K562 (cell line): Measurements from ENCODE around the gene AK2. TPM values are rescaled to one million over a fixed set of nuclear protein-coding genes. Genes with fewer than 3 reads are reported as not detected.

Experiments used
- AFF4 ChIP-seq: sonication (generic); formaldehyde crosslinking; IDR thresholded peaks from 2 replicates; pipeline ENCODE4 v1.8.0; 2023; ENCODE audit warnings: mild to moderate bottlenecking, missing genetic modification reagents
- DIDO1 ChIP-seq: fragments of 450-650 bp; IDR thresholded peaks from 2 replicates; pipeline ENCODE4 v1.6.1; 2016; ENCODE audit warnings: low read depth, missing biosample characterization, missing genetic modification characterization
- EGR1 ChIP-seq: fragments of 450-650 bp; conservative IDR thresholded peaks from 2 replicates; pipeline ENCODE4 v1.6.1; 2017; ENCODE audit warnings: mild to moderate bottlenecking
- HEY1 ChIP-seq: fragments of 250-450 bp; sonication (Bioruptor Pico); IDR thresholded peaks from 2 replicates; pipeline ENCODE4 v1.5.0; 2020; ENCODE audit warnings: mild to moderate bottlenecking, moderate library complexity, borderline replicate concordance
- HMG20A ChIP-seq: fragments of 450-650 bp; formaldehyde crosslinking; conservative IDR thresholded peaks from 2 replicates; pipeline ENCODE4 v1.4.0; 2020; ENCODE audit warnings: mild to moderate bottlenecking, mixed read lengths
- HNRNPK ChIP-seq: fragments of 200-400 bp; formaldehyde crosslinking; IDR thresholded peaks from one replicate; pipeline ENCODE4 v1.6.1; 2018; ENCODE audit warnings: mild to moderate bottlenecking, low read depth, low read length; ENCODE audit not compliant: poor library complexity, severe bottlenecking
- LARP7 ChIP-seq: fragments of 450-650 bp; IDR thresholded peaks from 2 replicates; pipeline ENCODE4 v1.6.1; 2016
- MTA2 ChIP-seq: fragments of 450-650 bp; IDR thresholded peaks from 2 replicates; pipeline ENCODE4 v1.6.1; 2016; ENCODE audit warnings: low read depth
- NR1H2 ChIP-seq: sonication (generic); formaldehyde crosslinking; IDR thresholded peaks from 2 replicates; pipeline ENCODE4 v1.4.0; 2020; ENCODE audit warnings: mild to moderate bottlenecking, missing genetic modification reagents
- NR4A1 ChIP-seq, 2 experiments: fragments of 250-450 bp in 1 of 2; fragments of 450-650 bp in 1 of 2; sonication (Bioruptor Pico) in 1 of 2; IDR thresholded peaks; 2 replicates each; pipeline versions ENCODE4 v1.4.0 to v1.6.1; 2016 to 2020; ENCODE audit warnings: mild to moderate bottlenecking in 2 of 2, missing compliant biosample characterization in 1 of 2, missing genetic modification characterization in 1 of 2, moderate library complexity in 1 of 2
- PTBP1 ChIP-seq: fragments of 200-400 bp; formaldehyde crosslinking; IDR thresholded peaks from 2 replicates; pipeline ENCODE4 v1.6.1; 2017; ENCODE audit warnings: low read depth, low read length
- TCF3 ChIP-seq: sonication (generic); formaldehyde crosslinking; IDR thresholded peaks from 2 replicates; pipeline ENCODE4 v1.4.0; 2020; ENCODE audit warnings: mild to moderate bottlenecking, missing genetic modification reagents
- ZNF212 ChIP-seq: fragments of 450-650 bp; formaldehyde crosslinking; IDR thresholded peaks from 2 replicates; pipeline ENCODE4 v1.4.0; 2020; ENCODE audit warnings: mild to moderate bottlenecking
- ZNF395 ChIP-seq: fragments of 200-800 bp; sonication (Bioruptor generic); IDR thresholded peaks from 2 replicates; pipeline ENCODE4 v1.6.1; 2017; ENCODE audit warnings: missing genetic modification characterization, missing compliant biosample characterization
- ZNF507 ChIP-seq: conservative IDR thresholded peaks from 2 replicates; pipeline ENCODE4 v1.6.1; 2017; ENCODE audit warnings: missing genetic modification characterization, missing compliant biosample characterization
- ZNF609 ChIP-seq: sonication (generic); formaldehyde crosslinking; IDR thresholded peaks from 2 replicates; pipeline ENCODE4 v1.8.1; 2023; ENCODE audit warnings: missing genetic modification reagents, mild to moderate bottlenecking, borderline replicate concordance
- polyA plus RNA-seq, 8 experiments: library from polyadenylated mRNA; depleted of rRNA in 4 of 8; stranded (reverse) in 5 of 8; unstranded in 3 of 8; fragments of >200 nt; fragmentation: Nextera tagmentation in 2 of 8; fragmentation: Illumina TruSeq in 1 of 8; extraction: Ambion mirVana in 2 of 8; extraction: Trizol in 1 of 8; gene quantifications; 2 replicates each; pipeline versions ENCODE4 v1.2.1 to v1.2.3, GENCODE V29; 2011 to 2014; ENCODE audit warnings: inconsistent platforms in 1 of 8, missing spikeins in 1 of 8
- total RNA-seq, 7 experiments: library from RNA; depleted of rRNA in 6 of 7; stranded (reverse); fragments of >200 nt in 6 of 7; fragmentation: Illumina TruSeq in 2 of 7; extraction: Trizol in 2 of 7; gene quantifications; 2 replicates each; pipeline versions ENCODE4 v1.2.1 to v1.2.3, GENCODE V29; 2011 to 2021; ENCODE audit warnings: low replicate concordance in 1 of 7
- TF ChIP-seq, protein P1 (sequence below): sonication (generic); formaldehyde crosslinking; IDR thresholded peaks from 2 replicates; pipeline ENCODE4 v1.8.0; 2022; ENCODE audit warnings: mild to moderate bottlenecking, missing genetic modification reagents

The AK2 gene
- total and polyA plus RNA-seq, 9 of the 15 experiments (the other 6 are each of a cell fraction or from before 2014, with no cell fraction given), result 105 to 1,050 (median 509) TPM

GRCh38 chr1:33055210-33056008, 18.7 kb upstream of the AK2 start (continued):
- TF ChIP-seq HNRNPK (no peak), NR1H2 (CRISPR knock-in tag) (no peak), TCF3 (peak; percentile 68), ZNF212 (no peak), ZNF507 (tag) (no peak), DIDO1 (tag) (no peak), ZNF609 (no peak), ZNF395 (CRISPR knock-in tag) (no peak; the same call in 1 of the 2 replicates), MTA2 (no peak), HEY1 (CRISPR knock-in tag) (no peak), PTBP1 (no peak), HMG20A (CRISPR knock-in tag) (no peak), LARP7 (no peak), EGR1 (no peak), NR4A1 (CRISPR knock-in tag; IDR thresholded peaks at IDR 0.05) (no peak), NR4A1 (tag; IDR thresholded peaks at IDR 0.05) (no peak), AFF4 (CRISPR knock-in tag) (no peak)
- TF ChIP-seq, protein P1, sequence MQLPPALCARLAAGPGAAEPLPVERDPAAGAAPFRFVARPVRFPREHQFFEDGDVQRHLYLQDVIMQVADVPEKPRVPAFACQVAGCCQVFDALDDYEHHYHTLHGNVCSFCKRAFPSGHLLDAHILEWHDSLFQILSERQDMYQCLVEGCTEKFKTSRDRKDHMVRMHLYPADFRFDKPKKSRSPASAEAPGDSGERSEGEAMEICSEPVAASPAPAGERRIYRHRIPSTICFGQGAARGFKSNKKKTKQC (CRISPR knock-in tag), result no peak
